Measurements from ENCODE around the gene SPNS1. TPM values are rescaled to one million over a fixed set of nuclear protein-coding genes. Genes with fewer than 3 reads are reported as not detected.
A peak's percentile ranks its signal among the peaks of the same experiment; 100 is the strongest.
"Not testable (repeated sequence)": the region's sequence is repeated elsewhere in the genome, so short reads cannot be mapped to it uniquely, and the experiment has no call there.

SPNS1 gene
- total RNA-seq, 1 donor from 2014 or later = 16.5 TPM

GRCh38 chr16:28958216-28958615 is 16.4 kb upstream of the SPNS1 start:
- DNase-seq = no peak

- no peak for DNase-seq
Measured at GRCh38 chr16:28958836-28959235, 15.7 kb upstream of the SPNS1 start.

- DNase-seq = no peak
Measured at GRCh38 chr16:28964072-28964471, 10.5 kb upstream of the SPNS1 start.

- no peak for DNase-seq
Measured at GRCh38 chr16:28964496-28964895, 10.1 kb upstream of the SPNS1 start.

GRCh38 chr16:28967156-28967555 is 7.4 kb upstream of the SPNS1 start:
- DNase-seq = no peak

- DNase-seq = not testable (repeated sequence)
Measured at GRCh38 chr16:28969696-28970095, 4.9 kb upstream of the SPNS1 start.

- DNase-seq = peak; percentile 40
Measured at GRCh38 chr16:28974007-28974436, 556 bp upstream of the SPNS1 start.

- DNase-seq = no peak
Measured at GRCh38 chr16:28975158-28975599, 601 bp downstream of the SPNS1 start.

- DNase-seq = no peak
Measured at GRCh38 chr16:28977703-28978662, 3.4 kb downstream of the SPNS1 start.

GRCh38 chr16:28980330-28980729 is 5.8 kb downstream of the SPNS1 start:
- DNase-seq = not testable (repeated sequence)

- no peak for DNase-seq
Measured at GRCh38 chr16:28980929-28981328, 6.4 kb downstream of the SPNS1 start.

- no peak for DNase-seq
Measured at GRCh38 chr16:28981517-28981916, 6.9 kb downstream of the SPNS1 start.

- DNase-seq = no peak
Measured at GRCh38 chr16:28982418-28982817, 7.8 kb downstream of the SPNS1 start.

GRCh38 chr16:28982949-28983348 is 8.4 kb downstream of the SPNS1 start:
- DNase-seq = no peak

- DNase-seq = no peak
Measured at GRCh38 chr16:28983644-28984043, 9.1 kb downstream of the SPNS1 start.

GRCh38 chr16:28984091-28984490 is 9.5 kb downstream of the SPNS1 start:
- no peak for DNase-seq

- DNase-seq = no peak
Measured at GRCh38 chr16:28984619-28985135, 10.1 kb downstream of the SPNS1 start, which contains the start of gene LAT. Gene LAT, plus strand, starts transcription at chr16:28985052. Its CDS starts 366 bp downstream, at chr16:28985418.

- DNase-seq = no peak
Measured at GRCh38 chr16:28985211-28986041, 10.8 kb downstream of the SPNS1 start.

- DNase-seq = no peak
Measured at GRCh38 chr16:28986046-28986445, 11.5 kb downstream of the SPNS1 start.

- no peak for DNase-seq
Measured at GRCh38 chr16:28986492-28986891, 11.9 kb downstream of the SPNS1 start.

GRCh38 chr16:28987170-28987853 is 12.7 kb downstream of the SPNS1 start:
- DNase-seq = no peak

GRCh38 chr16:28989363-28989762 is 14.8 kb downstream of the SPNS1 start:
- DNase-seq = no peak

Measured in skin of body (tissue), 2 donors.